Esophagus squamous epithelium (tissue), 5 donors: Measurements from ENCODE around the gene ZBTB17. TPM values are rescaled to one million over a fixed set of nuclear protein-coding genes. Genes with fewer than 3 reads are reported as not detected.

Experiments used
- DNase-seq: peaks from one replicate; lab custom pipeline; 2025; lab: John Stamatoyannopoulos, UW
- H3K27ac ChIP-seq, 4 donors: fragments of 200-600 bp; sonication (generic); one replicate each; pipeline ENCODE4 v1.5.1; 2016 to 2019; ENCODE audit warnings: mild to moderate bottlenecking in 1 of 4
- H3K27me3 ChIP-seq, 4 donors: fragments of 200-600 bp; sonication (generic); 1 replicate in 3 of 4; 2 replicates in 1 of 4; pipeline versions ENCODE4 v1.5.1 to v1.6.0; 2017 to 2021; ENCODE audit warnings: antibody characterized with exemption in 1 of 4
- H3K36me3 ChIP-seq, 3 donors: fragments of 200-600 bp; sonication (generic); one replicate each; pipeline ENCODE4 v1.5.1; 2016 to 2019
- H3K4me1 ChIP-seq, 3 donors: fragments of 200-600 bp; sonication (generic); one replicate each; pipeline ENCODE4 v1.5.1; 2017 to 2019
- H3K4me3 ChIP-seq, 4 donors: fragments of 200-600 bp; sonication (generic); 1 replicate in 3 of 4; 2 replicates in 1 of 4; pipeline ENCODE4 v1.5.1; 2016 to 2019; ENCODE audit warnings: mild to moderate bottlenecking in 2 of 4, moderate library complexity in 1 of 4
- H3K9me3 ChIP-seq, 3 donors: fragments of 200-600 bp; sonication (generic); one replicate each; pipeline ENCODE4 v1.5.1; 2016 to 2019
- CTCF ChIP-seq, 6 experiments: fragments of 450-650 bp in 4 of 6; fragments of 200-600 bp in 2 of 6; sonication (generic) in 2 of 6; IDR thresholded peaks; one replicate each; pipeline ENCODE4 v1.5.1; 2016 to 2019; ENCODE audit warnings: antibody characterized with exemption in 6 of 6, mild to moderate bottlenecking in 4 of 6, moderate library complexity in 4 of 6
- POLR2A ChIP-seq, 4 donors: fragments of 450-650 bp; IDR thresholded peaks; one replicate each; pipeline ENCODE4 v1.6.1; 2017; ENCODE audit warnings: antibody characterized with exemption in 4 of 4, mild to moderate bottlenecking in 4 of 4, moderate library complexity in 3 of 4
- WGBS, 2 donors: methylation state at CpG; one replicate each; pipeline ENCODE4 v1.1.5; 2018; 5-methylcytosine and 5-hydroxymethylcytosine counted together
- intact Hi-C: fragments of 100-400 bp; cut with DNase I; formaldehyde crosslinking; loops from one replicate; pipeline ENCODE4 v1.15.0; 2022
- total RNA-seq, 4 donors: library from RNA; depleted of rRNA; stranded (reverse); fragments of >200 nt; gene quantifications; one replicate each; pipeline ENCODE4 v1.1.0, GENCODE V29; 2016
- donor health status: DM: yes; HTN: yes; CAD: no.

ZBTB17 gene
- total RNA-seq, 4 donors from 2014 or later, result 19.1 to 33.1 (median 26.8) TPM

- H3K4me1 ChIP-seq, result peaks cover 8 to 57% (median 21%) of the 10 kb centered on the region in 3 donors
- intact Hi-C loops, result no loop called here
- 26 to 48% methylated on average over 7 of the region's 7 CpGs for WGBS, 2 donors
- TF ChIP-seq POLR2A (IDR thresholded peaks at IDR 0.05) (no peak), CTCF (IDR thresholded peaks at IDR 0.05) (no peak)
- H3K36me3 ChIP-seq, result peaks cover 5 to 38% (median 10%) of the 10 kb centered on the region in 3 donors
- DNase-seq, result no peak
- peak overlapping the region in 3 of 4 donors; percentile 18 to 74 (median 52) for H3K27ac ChIP-seq
- H3K9me3 ChIP-seq, result no peaks in the 10 kb centered on the region
- H3K4me3 ChIP-seq, result no peak overlapping the region
- no peaks in the 10 kb centered on the region for H3K27me3 ChIP-seq
Observed at GRCh38 chr1:15965228-15965767, 10.6 kb downstream of the ZBTB17 start.

- no peaks in the 10 kb centered on the region for H3K9me3 ChIP-seq
- TF ChIP-seq POLR2A (IDR thresholded peaks at IDR 0.05), result no peak
- H3K36me3 ChIP-seq, result peaks cover 0 to 27% (median 0%) of the 10 kb centered on the region in 3 donors
- peak overlapping the region in 2 of 4 donors; percentile 52 to 74 for H3K27ac ChIP-seq
- intact Hi-C loops, result no loop called here
- H3K27me3 ChIP-seq, result no peaks in the 10 kb centered on the region
- no peak overlapping the region for H3K4me3 ChIP-seq
- WGBS, 2 donors, result 60 to 68% methylated on average over 10 of the region's 10 CpGs
- peaks cover 8 to 61% (median 22%) of the 10 kb centered on the region in 3 donors for H3K4me1 ChIP-seq
- no peak for DNase-seq
Observed at GRCh38 chr1:15963968-15964648, 11.8 kb downstream of the ZBTB17 start.

GRCh38 chr1:15963363-15963967 is 12.4 kb downstream of the ZBTB17 start:
- H3K4me3 ChIP-seq, result no peak overlapping the region
- peaks cover 8 to 67% (median 29%) of the 10 kb centered on the region in 3 donors for H3K4me1 ChIP-seq
- peak overlapping the region in 2 of 4 donors; percentile 42 to 74 for H3K27ac ChIP-seq
- peaks cover 0 to 20% (median 0%) of the 10 kb centered on the region in 3 donors for H3K36me3 ChIP-seq
- TF ChIP-seq POLR2A (IDR thresholded peaks at IDR 0.05) (no peak), CTCF (IDR thresholded peaks at IDR 0.05) (no peak)
- no peaks in the 10 kb centered on the region for H3K27me3 ChIP-seq
- intact Hi-C loops, result no loop called here
- no peaks in the 10 kb centered on the region for H3K9me3 ChIP-seq
- DNase-seq, result no peak

GRCh38 chr1:15962671-15963362 is 13.1 kb downstream of the ZBTB17 start:
- peaks cover 8 to 67% (median 29%) of the 10 kb centered on the region in 3 donors for H3K4me1 ChIP-seq
- H3K27me3 ChIP-seq, result no peaks in the 10 kb centered on the region
- no peaks in the 10 kb centered on the region for H3K9me3 ChIP-seq
- peak overlapping the region in 2 of 4 donors; percentile 42 to 74 for H3K27ac ChIP-seq
- intact Hi-C loops, result no loop called here
- DNase-seq, result no peak
- no peak overlapping the region for H3K4me3 ChIP-seq
- no peak for TF ChIP-seq POLR2A (IDR thresholded peaks at IDR 0.05)
- TF ChIP-seq CTCF (IDR thresholded peaks at IDR 0.05), result no peak
- H3K36me3 ChIP-seq, result peaks cover 0 to 14% (median 0%) of the 10 kb centered on the region in 3 donors
- 81 to 87% methylated on average over 8 of the region's 8 CpGs for WGBS, 2 donors

DNA sequence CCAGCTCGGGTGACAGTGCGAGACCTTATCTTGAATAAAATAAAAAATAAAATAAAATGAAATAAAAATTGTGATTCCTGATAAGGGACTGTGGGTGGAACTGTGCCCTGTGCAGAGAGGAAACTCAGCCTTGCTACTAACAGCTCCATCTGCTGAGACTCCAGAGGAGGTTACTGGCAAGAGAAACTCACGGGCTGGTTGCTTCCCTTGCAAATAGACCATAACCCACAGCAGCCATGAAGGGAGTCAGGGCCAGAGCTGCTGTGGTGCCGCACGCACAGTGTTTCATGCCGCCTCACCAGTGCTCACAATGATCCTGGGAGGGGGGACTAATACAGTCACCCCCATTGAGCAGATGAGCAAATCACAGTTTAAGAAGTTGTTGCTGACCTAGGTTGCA is 13.7 kb downstream of the ZBTB17 start:
- 75 to 91% methylated on average over 5 to 6 of the region's 6 CpGs for WGBS, 2 donors
- TF ChIP-seq CTCF (IDR thresholded peaks at IDR 0.05) (no peak), POLR2A (IDR thresholded peaks at IDR 0.05) (no peak)
- DNase-seq, result no peak
- no peaks in the 10 kb centered on the region for H3K27me3 ChIP-seq
- H3K4me1 ChIP-seq, result peaks cover 8 to 67% (median 29%) of the 10 kb centered on the region in 3 donors
- H3K9me3 ChIP-seq, result no peaks in the 10 kb centered on the region
- intact Hi-C loops, result no loop called here
- peaks cover 0 to 15% (median 0%) of the 10 kb centered on the region in 3 donors for H3K36me3 ChIP-seq
- H3K4me3 ChIP-seq, result no peak overlapping the region
- no peak overlapping the region for H3K27ac ChIP-seq
